IMR-90 (cell line): Measurements from ENCODE around the gene MYH16. TPM values are rescaled to one million over a fixed set of nuclear protein-coding genes. Genes with fewer than 3 reads are reported as not detected.

Experiments
- ATAC-seq: fragments of 200-7000 bp; cut with Tn5 transposase; 2 replicates; pipeline ENCODE4 v1.9.1; 2020; ENCODE audit warnings: low read depth, mild to moderate bottlenecking, moderate library complexity
- BruUV-seq: library from RNA; stranded (reverse); fragments of 400-500 nt; replicated peaks from 2 replicates; lab custom pipeline; 2021; lab: Mats Ljungman, UMichigan
- CTCF ChIA-PET: fragments of 300-600 bp; formaldehyde crosslinking; extraction: SDS; loops from one replicate; lab custom pipeline; 2021; ENCODE audit warnings: antibody characterized with exemption; lab: Yijun Ruan, JAX
- POLR2A ChIA-PET: fragments of 300-600 bp; sonication (Branson Sonifier 250); formaldehyde crosslinking; loops from one replicate; lab custom pipeline; 2022; ENCODE audit warnings: antibody characterized with exemption; ENCODE audit not compliant: unreplicated experiment; lab: Charles Lee
- DNase-seq: peaks from one replicate; pipeline ENCODE4 v3.0.0; 2013
- H2AFZ ChIP-seq: replicated peaks from 2 replicates; pipeline ENCODE3; 2013; ENCODE audit warnings: low read length, mild to moderate bottlenecking; ENCODE audit not compliant: poor library complexity
- H2AK5ac ChIP-seq: 2 replicates; pipeline ENCODE4 v1.6.1; 2013; ENCODE audit warnings: low read depth, low read length, inconsistent platforms
- H2AK9ac ChIP-seq: replicated peaks from 2 replicates; pipeline ENCODE3; 2013; ENCODE audit warnings: mild to moderate bottlenecking, low read depth, low read length, moderate library complexity; ENCODE audit not compliant: poor library complexity
- H2BK120ac ChIP-seq: 2 replicates; pipeline ENCODE4 v1.6.1; 2013; ENCODE audit warnings: low read depth, low read length, inconsistent platforms
- H2BK15ac ChIP-seq: 3 replicates; pipeline ENCODE4 v1.6.1; 2013; ENCODE audit warnings: low read depth, low read length, inconsistent platforms
- H2BK20ac ChIP-seq: 2 replicates; pipeline ENCODE4 v1.6.1; 2013; ENCODE audit warnings: low read depth, mild to moderate bottlenecking, inconsistent platforms, low read length, moderate library complexity
- H2BK5ac ChIP-seq: 2 replicates; pipeline ENCODE4 v1.6.1; 2013; ENCODE audit warnings: mild to moderate bottlenecking, low read depth, low read length, inconsistent platforms; ENCODE audit not compliant: poor library complexity, severe bottlenecking
- H3K14ac ChIP-seq: replicated peaks from 2 replicates; pipeline ENCODE4 v1.6.1; 2013; ENCODE audit warnings: low read depth, low read length, inconsistent platforms
- H3K18ac ChIP-seq: 2 replicates; pipeline ENCODE4 v1.6.1; 2013; ENCODE audit warnings: low read depth, low read length, control low read depth
- H3K23ac ChIP-seq: 2 replicates; pipeline ENCODE4 v1.6.1; 2013; ENCODE audit warnings: low read depth, low read length, inconsistent platforms
- H3K27ac ChIP-seq: 2 replicates; pipeline ENCODE4 v1.5.1; 2013; ENCODE audit warnings: mild to moderate bottlenecking, control low read depth, low read length; ENCODE audit not compliant: insufficient read depth
- H3K27me3 ChIP-seq: 2 replicates; pipeline ENCODE4 v1.6.1; 2013; ENCODE audit warnings: low read length; ENCODE audit not compliant: control insufficient read depth, insufficient read depth
- H3K36me3 ChIP-seq: 2 replicates; pipeline ENCODE4 v1.6.1; 2013; ENCODE audit warnings: low read length, mixed read lengths; ENCODE audit not compliant: control insufficient read depth, insufficient read depth
- H3K4ac ChIP-seq: 2 replicates; pipeline ENCODE4 v1.6.1; 2013; ENCODE audit warnings: low read depth, low read length, inconsistent platforms
- H3K4me1 ChIP-seq: 2 replicates; pipeline ENCODE4 v1.6.1; 2013; ENCODE audit warnings: low read length, mixed read lengths; ENCODE audit not compliant: control insufficient read depth, insufficient read depth
- H3K4me2 ChIP-seq: 2 replicates; pipeline ENCODE4 v1.6.1; 2013; ENCODE audit warnings: low read depth, mild to moderate bottlenecking, control low read depth, low read length, moderate library complexity
- H3K4me3 ChIP-seq: 2 replicates; pipeline ENCODE4 v1.5.1; 2013; ENCODE audit warnings: low read depth, mild to moderate bottlenecking, control low read depth, low read length, moderate library complexity; ENCODE audit not compliant: insufficient read depth
- H3K56ac ChIP-seq: 2 replicates; pipeline ENCODE4 v1.6.1; 2013; ENCODE audit warnings: low read length, inconsistent platforms; ENCODE audit not compliant: insufficient read depth; ENCODE audit errors: extremely low read depth
- H3K79me1 ChIP-seq, 2 experiments: 2 replicates each; pipeline ENCODE4 v1.6.1; 2013; ENCODE audit warnings: low read length in 2 of 2, inconsistent platforms in 1 of 2, low read depth in 1 of 2
- H3K9ac ChIP-seq: 2 replicates; pipeline ENCODE4 v1.6.1; 2013; ENCODE audit warnings: low read depth, low read length, control low read depth
- H3K9me1 ChIP-seq: 2 replicates; pipeline ENCODE4 v1.6.1; 2013; ENCODE audit warnings: low read length, inconsistent platforms; ENCODE audit not compliant: insufficient read depth
- H3K9me3 ChIP-seq: 2 replicates; pipeline ENCODE4 v1.6.1; 2013; ENCODE audit warnings: low read length; ENCODE audit not compliant: control insufficient read depth, insufficient read depth
- H4K20me1 ChIP-seq: 2 replicates; pipeline ENCODE4 v1.6.1; 2013; ENCODE audit warnings: low read length, inconsistent platforms; ENCODE audit not compliant: insufficient read depth
- H4K5ac ChIP-seq: 2 replicates; pipeline ENCODE4 v1.6.1; 2013; ENCODE audit warnings: mild to moderate bottlenecking, low read depth, low read length, control low read depth
- H4K8ac ChIP-seq, 2 experiments: 2 replicates each; pipeline ENCODE4 v1.6.1; 2013; ENCODE audit warnings: low read depth in 2 of 2, low read length in 2 of 2, control low read depth in 1 of 2, inconsistent platforms in 1 of 2
- H4K91ac ChIP-seq: 2 replicates; pipeline ENCODE4 v1.6.1; 2013; ENCODE audit warnings: low read depth, low read length, inconsistent platforms; ENCODE audit not compliant: insufficient read depth
- BHLHE40 ChIP-seq: fragments of 150-350 bp; IDR thresholded peaks from 2 replicates; pipeline ENCODE4 v1.6.1; 2016; ENCODE audit warnings: mild to moderate bottlenecking, low read depth, low read length
- CEBPB ChIP-seq: IDR thresholded peaks from 2 replicates; pipeline ENCODE4 v1.6.1; 2012; ENCODE audit warnings: low read depth, low read length, improper control_type of control experiment
- CHD1 ChIP-seq: IDR thresholded peaks from 2 replicates; pipeline ENCODE4 v1.6.1; 2012; ENCODE audit warnings: low read depth, low read length, improper control_type of control experiment
- MAFK ChIP-seq: IDR thresholded peaks from 2 replicates; pipeline ENCODE4 v1.6.1; 2012; ENCODE audit warnings: low read depth, low read length, improper control_type of control experiment
- MAZ ChIP-seq: IDR thresholded peaks from 2 replicates; pipeline ENCODE4 v1.6.1; 2012; ENCODE audit warnings: low read depth, mild to moderate bottlenecking, low read length, improper control_type of control experiment, moderate library complexity, borderline replicate concordance
- MXI1 ChIP-seq: IDR thresholded peaks from 2 replicates; pipeline ENCODE4 v1.6.1; 2012; ENCODE audit warnings: low read depth, mild to moderate bottlenecking, low read length, moderate library complexity, borderline replicate concordance
- NFE2L2 ChIP-seq: fragments of 150-350 bp; IDR thresholded peaks from 2 replicates; pipeline ENCODE4 v1.6.1; 2016; ENCODE audit warnings: low read depth, mild to moderate bottlenecking, low read length
- POLR2A ChIP-seq: IDR thresholded peaks from 2 replicates; pipeline ENCODE4 v1.6.1; 2012; ENCODE audit warnings: mild to moderate bottlenecking, low read depth, low read length
- RAD21 ChIP-seq: IDR thresholded peaks from 2 replicates; pipeline ENCODE4 v1.6.1; 2012; ENCODE audit warnings: low read length, improper control_type of control experiment
- RCOR1 ChIP-seq: IDR thresholded peaks from 2 replicates; pipeline ENCODE4 v1.6.1; 2012; ENCODE audit warnings: mild to moderate bottlenecking, low read length, improper control_type of control experiment; ENCODE audit not compliant: insufficient replicate concordance
- RFX5 ChIP-seq: IDR thresholded peaks from 2 replicates; pipeline ENCODE4 v1.8.0; 2012; ENCODE audit warnings: low read depth, mild to moderate bottlenecking, low read length, moderate library complexity
- SMC3 ChIP-seq: fragments of 150-350 bp; IDR thresholded peaks from 2 replicates; pipeline ENCODE4 v1.6.1; 2016; ENCODE audit warnings: low read depth, mild to moderate bottlenecking, antibody characterized with exemption, low read length, moderate library complexity
- WGBS, 2 experiments: methylation state at CpG; one replicate each; pipeline versions ENCODE4 v1.1.5 to v1.1.7; 2013; ENCODE audit warnings: missing lambda C conversion rate in 2 of 2; ENCODE audit not compliant: insufficient read length in 1 of 2; ENCODE audit errors: extremely low coverage in 2 of 2; 5-methylcytosine and 5-hydroxymethylcytosine counted together
- dilution Hi-C: fragments of 300-500 bp; cut with HindIII; formaldehyde crosslinking; loops from one replicate; pipeline ENCODE4 v1.14.3; 2018; ENCODE audit warnings: low sequenced_read_pairs; ENCODE audit not compliant: unreplicated experiment
- in situ Hi-C: fragments of 300-500 bp; cut with MboI; formaldehyde crosslinking; loops from 3 replicates; pipeline ENCODE4 v1.14.3; 2019; ENCODE audit warnings: low sequenced_read_pairs, inconsistent platforms, mixed read lengths
- intact Hi-C: fragments of 100-400 bp; cut with micrococcal nuclease; formaldehyde crosslinking; loops from 2 replicates; pipeline ENCODE4 v1.10.0; 2022
- polyA plus RNA-seq, 3 experiments: library from polyadenylated mRNA; depleted of rRNA; stranded (reverse); fragments of >200 nt; gene quantifications; 2 replicates each; pipeline ENCODE4 v1.2.3, GENCODE V29; 2012; ENCODE audit warnings: low replicate concordance in 1 of 3
- total RNA-seq: library from RNA; depleted of rRNA; stranded (reverse); fragments of >200 nt; gene quantifications from 2 replicates; pipeline ENCODE4 v1.2.3, GENCODE V29; 2012
- TF ChIP-seq, protein P1 (sequence below): conservative IDR thresholded peaks from 2 replicates; pipeline ENCODE4 v1.5.1; 2012; ENCODE audit warnings: mild to moderate bottlenecking, low read depth, low read length, improper control_type of control experiment
- TF ChIP-seq, protein P2 (sequence below): fragments of 150-350 bp; IDR thresholded peaks from 2 replicates; pipeline ENCODE4 v1.6.1; 2016; ENCODE audit warnings: low read depth, mild to moderate bottlenecking, low read length, moderate library complexity, borderline replicate concordance
- TF ChIP-seq, protein P3 (sequence below): fragments of 150-350 bp; IDR thresholded peaks from 2 replicates; pipeline ENCODE4 v1.6.1; 2017; ENCODE audit warnings: mild to moderate bottlenecking, antibody characterized with exemption, low read length, low read depth

Gene MYH16
- total and polyA plus RNA-seq, 2 of the 4 experiments (the other 2 are of a cell fraction): 0.09 to 0.18 TPM

DNA sequence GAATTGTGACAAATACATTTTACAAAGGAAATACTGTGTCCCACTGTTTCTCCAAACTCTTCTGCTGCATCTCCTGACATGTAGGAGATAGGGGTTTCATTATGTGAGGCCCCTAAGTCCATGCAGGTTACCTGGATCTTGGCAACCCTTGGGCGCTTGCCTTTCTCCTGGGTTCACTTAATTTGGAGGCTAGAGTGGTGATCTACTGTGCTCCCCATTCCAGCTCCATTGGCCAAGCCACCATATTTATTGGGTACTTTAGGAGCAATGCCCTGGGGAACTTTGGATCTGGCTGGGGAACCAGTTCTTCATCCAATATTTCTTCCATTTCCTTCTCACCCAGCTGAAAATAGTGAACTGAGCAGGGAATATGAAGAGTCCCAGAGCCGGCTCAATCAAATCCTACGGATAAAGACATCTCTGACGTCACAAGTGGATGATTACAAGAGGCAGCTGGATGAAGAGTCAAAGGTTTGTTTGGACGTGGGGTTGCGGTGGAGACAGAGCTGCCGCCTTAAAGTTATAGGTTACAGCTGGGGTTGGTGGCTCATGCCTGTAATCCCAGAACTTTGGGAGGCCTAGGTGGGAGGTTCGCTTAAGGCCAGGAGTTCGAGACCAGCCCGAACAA is 18.5 kb downstream of the MYH16 start:
- H2AK5ac ChIP-seq: peak overlapping the region; percentile 54
- H3K9me3 ChIP-seq: no peaks in the 10 kb centered on the region
- in situ Hi-C loops (no loop called here), dilution Hi-C loops (no loop called here), intact Hi-C loops (no loop called here)
- H3K36me3 ChIP-seq: no peaks in the 10 kb centered on the region
- no peak overlapping the region for H3K56ac ChIP-seq
- no peak overlapping the region for H2AK9ac ChIP-seq
- no peak overlapping the region for H2AFZ ChIP-seq
- ATAC-seq (peak; percentile 72), DNase-seq (peak; percentile 90)
- no peak overlapping the region for H3K4me3 ChIP-seq
- no peak overlapping the region for H3K23ac ChIP-seq
- POLR2A ChIA-PET: no interaction called here
- H2BK120ac ChIP-seq: peak overlapping the region; percentile 48; the same call in 1 of the 2 replicates
- H3K9me1 ChIP-seq: peaks cover 4% of the 10 kb centered on the region; the same call in 1 of the 2 replicates
- H3K4me2 ChIP-seq: peak overlapping the region; percentile 10; the same call in 1 of the 2 replicates
- no peaks in the 10 kb centered on the region for H3K79me1 ChIP-seq
- CTCF ChIA-PET: no interaction called here
- WGBS, 2 experiments: no CpG with 5 or more reads among the region's 10 CpGs
- no peaks in the 10 kb centered on the region for H3K27me3 ChIP-seq
- no peak overlapping the region for H2BK20ac ChIP-seq
- BruUV-seq: no TSS peak
- peak overlapping the region; percentile 27; the same call in 1 of the 2 replicates for H3K4ac ChIP-seq
- H3K27ac ChIP-seq: peak overlapping the region; percentile 34; the same call in 1 of the 2 replicates
- H3K18ac ChIP-seq: peak overlapping the region; percentile 1; the same call in 1 of the 2 replicates
- no peak overlapping the region for H4K8ac ChIP-seq
- no peak overlapping the region for H2BK5ac ChIP-seq
- H4K5ac ChIP-seq: no peak overlapping the region; the same call in 1 of the 2 replicates
- no peaks in the 10 kb centered on the region for H4K20me1 ChIP-seq
- H3K4me1 ChIP-seq: peaks cover 5% of the 10 kb centered on the region; the same call in 1 of the 2 replicates
- H3K9ac ChIP-seq: no peak overlapping the region
- H4K91ac ChIP-seq: no peak overlapping the region
- peak overlapping the region; percentile 41; the same call in 1 of the 2 replicates for H3K14ac ChIP-seq
- H2BK15ac ChIP-seq: no peak overlapping the region; the same call in 2 of the 3 replicates
- TF ChIP-seq, protein P1, sequence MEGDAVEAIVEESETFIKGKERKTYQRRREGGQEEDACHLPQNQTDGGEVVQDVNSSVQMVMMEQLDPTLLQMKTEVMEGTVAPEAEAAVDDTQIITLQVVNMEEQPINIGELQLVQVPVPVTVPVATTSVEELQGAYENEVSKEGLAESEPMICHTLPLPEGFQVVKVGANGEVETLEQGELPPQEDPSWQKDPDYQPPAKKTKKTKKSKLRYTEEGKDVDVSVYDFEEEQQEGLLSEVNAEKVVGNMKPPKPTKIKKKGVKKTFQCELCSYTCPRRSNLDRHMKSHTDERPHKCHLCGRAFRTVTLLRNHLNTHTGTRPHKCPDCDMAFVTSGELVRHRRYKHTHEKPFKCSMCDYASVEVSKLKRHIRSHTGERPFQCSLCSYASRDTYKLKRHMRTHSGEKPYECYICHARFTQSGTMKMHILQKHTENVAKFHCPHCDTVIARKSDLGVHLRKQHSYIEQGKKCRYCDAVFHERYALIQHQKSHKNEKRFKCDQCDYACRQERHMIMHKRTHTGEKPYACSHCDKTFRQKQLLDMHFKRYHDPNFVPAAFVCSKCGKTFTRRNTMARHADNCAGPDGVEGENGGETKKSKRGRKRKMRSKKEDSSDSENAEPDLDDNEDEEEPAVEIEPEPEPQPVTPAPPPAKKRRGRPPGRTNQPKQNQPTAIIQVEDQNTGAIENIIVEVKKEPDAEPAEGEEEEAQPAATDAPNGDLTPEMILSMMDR: no peak
- TF ChIP-seq, protein P2, sequence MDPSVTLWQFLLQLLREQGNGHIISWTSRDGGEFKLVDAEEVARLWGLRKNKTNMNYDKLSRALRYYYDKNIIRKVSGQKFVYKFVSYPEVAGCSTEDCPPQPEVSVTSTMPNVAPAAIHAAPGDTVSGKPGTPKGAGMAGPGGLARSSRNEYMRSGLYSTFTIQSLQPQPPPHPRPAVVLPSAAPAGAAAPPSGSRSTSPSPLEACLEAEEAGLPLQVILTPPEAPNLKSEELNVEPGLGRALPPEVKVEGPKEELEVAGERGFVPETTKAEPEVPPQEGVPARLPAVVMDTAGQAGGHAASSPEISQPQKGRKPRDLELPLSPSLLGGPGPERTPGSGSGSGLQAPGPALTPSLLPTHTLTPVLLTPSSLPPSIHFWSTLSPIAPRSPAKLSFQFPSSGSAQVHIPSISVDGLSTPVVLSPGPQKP: no peak
- TF ChIP-seq SMC3 (no peak), NFE2L2 (no peak), RFX5 (no peak), CHD1 (no peak), MAFK (no peak), CEBPB (no peak), MXI1 (no peak), RAD21 (no peak), RCOR1 (no peak), MAZ (no peak), BHLHE40 (no peak), POLR2A (no peak)
- TF ChIP-seq, protein P3, sequence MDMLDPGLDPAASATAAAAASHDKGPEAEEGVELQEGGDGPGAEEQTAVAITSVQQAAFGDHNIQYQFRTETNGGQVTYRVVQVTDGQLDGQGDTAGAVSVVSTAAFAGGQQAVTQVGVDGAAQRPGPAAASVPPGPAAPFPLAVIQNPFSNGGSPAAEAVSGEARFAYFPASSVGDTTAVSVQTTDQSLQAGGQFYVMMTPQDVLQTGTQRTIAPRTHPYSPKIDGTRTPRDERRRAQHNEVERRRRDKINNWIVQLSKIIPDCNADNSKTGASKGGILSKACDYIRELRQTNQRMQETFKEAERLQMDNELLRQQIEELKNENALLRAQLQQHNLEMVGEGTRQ: no peak
